T-helper 2 cell (primary cell): ENCODE measurements around the gene TXNDC16.
A peak's percentile ranks its signal among the peaks of the same experiment; 100 is the strongest.

ENCODE experiments used
- DNase-seq, 5 experiments: peaks; one replicate each; pipeline versions ENCODE4 v3.0.0 to v3.0.0-alpha.2; 2012 to 2022

Gene TXNDC16

DNA sequence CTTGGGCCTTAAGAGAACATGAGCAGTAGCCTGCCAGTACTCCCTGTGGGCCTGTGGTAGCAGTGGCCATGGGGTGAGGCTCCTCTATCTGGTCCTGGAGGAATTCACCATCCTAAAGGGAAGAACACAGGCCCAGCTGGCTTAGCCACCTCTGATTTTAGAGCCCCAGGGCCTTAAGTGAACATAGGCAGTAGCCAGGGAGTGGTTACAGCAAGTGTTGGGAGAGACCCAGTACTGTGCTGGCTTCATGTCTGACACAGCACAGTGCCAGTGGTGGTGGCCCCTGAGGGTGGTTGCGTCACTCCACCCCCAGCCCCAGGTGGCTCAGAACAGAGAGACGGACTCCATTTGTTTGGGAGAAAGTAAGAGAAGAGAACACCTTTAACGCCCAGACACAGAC lies 105.1 kb downstream of the TXNDC16 start:
- no peak for DNase-seq

DNA sequence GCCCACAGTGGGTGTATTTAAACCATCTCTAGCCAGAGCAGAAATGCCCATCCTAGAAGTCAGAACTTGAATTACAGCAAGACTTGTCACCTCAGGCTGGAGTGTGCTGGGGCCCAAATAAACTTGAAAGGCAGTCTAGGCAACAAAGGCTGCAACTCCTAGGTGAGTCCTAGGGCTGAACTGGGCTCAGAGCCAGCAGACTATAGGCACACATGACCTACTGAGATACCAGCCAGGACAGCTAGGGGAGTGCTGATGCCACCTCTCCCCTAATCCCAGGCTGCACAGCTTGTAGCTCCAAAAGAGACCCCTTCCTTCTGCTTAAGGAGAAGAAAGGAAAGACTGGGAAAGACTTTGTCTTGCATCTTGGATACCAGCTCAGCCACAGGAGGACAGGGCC lies 106.0 kb downstream of the TXNDC16 start:
- no peak for DNase-seq

DNA sequence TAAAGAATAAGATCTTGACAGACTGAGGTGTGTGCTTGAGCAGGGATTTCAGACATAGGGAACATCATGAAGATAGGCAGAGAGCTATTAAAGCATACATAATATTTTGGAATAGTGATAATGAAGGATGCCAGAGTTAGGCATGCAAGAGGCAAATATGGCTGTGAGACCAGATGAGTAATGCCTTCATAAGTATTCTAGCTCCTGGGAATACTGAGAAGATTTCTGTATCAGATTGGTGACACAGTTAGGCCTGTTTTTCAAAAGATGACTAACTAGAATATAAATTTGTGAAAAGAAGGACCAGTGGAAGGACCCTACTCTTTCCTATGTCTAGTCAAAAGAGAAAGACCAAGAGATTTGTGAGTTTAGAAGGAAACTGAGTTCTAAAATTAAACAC lies 108.8 kb downstream of the TXNDC16 start:
- no peak for DNase-seq

DNA sequence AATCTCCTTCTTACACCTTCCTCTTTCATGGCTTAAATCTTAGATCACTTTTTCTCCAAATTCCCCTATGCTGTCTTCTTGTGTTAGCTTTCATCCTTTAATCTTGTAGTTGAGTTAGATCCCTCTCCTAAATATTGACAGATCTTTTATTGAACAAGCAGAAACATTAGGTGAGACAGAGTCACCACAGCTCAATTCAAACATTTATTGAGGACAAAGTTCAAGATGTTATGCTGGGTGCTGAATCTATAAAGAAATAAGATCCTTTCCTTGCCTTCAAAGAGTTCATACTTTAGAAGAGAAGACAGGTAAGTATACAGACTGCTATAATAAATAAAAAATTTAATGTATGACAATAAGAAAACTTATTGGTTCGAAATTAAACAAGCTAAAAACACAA lies 109.7 kb downstream of the TXNDC16 start:
- DNase-seq = no peak

GRCh38 chr14:52442166-52442565 lies 110.1 kb downstream of the TXNDC16 start:
- no peak for DNase-seq

DNA sequence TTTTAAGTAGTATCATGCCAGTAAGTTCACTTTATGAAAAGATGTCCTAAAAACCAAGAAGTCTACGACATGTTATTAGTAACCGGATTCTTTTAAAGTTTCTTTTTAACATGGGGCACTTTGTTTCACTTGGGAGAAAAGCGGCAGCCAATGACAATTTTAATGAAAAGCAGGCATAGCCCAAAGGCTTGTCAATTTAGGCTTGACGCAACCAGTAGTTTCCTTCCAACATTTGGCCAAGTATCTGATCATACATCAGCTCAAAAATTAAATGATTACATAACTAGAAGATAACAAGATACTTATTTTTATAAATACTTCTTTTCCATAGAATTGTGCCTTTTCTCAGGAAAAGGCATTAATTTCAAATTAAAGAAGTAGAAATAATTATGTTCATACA lies 112.8 kb downstream of the TXNDC16 start:
- no peak for DNase-seq

DNA sequence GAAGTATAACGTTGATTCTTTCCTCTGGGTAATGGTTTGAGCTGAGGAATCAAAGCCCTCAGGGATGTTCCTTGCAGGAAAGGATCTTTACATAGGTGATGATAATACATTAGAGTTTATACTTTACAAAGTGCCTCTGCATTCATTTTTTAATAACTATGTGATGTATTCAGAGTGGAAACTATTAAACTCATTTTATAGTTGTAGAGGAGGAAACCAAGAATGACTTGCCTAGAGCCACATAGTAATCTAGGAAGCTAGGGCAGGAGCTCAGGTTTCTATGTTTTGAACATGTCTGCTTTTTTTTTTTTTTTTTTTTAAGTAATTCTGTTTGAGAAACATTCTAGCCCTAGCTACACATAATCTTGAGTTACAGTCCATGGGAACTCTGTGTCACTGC lies 117.3 kb downstream of the TXNDC16 start:
- no peak for DNase-seq

DNA sequence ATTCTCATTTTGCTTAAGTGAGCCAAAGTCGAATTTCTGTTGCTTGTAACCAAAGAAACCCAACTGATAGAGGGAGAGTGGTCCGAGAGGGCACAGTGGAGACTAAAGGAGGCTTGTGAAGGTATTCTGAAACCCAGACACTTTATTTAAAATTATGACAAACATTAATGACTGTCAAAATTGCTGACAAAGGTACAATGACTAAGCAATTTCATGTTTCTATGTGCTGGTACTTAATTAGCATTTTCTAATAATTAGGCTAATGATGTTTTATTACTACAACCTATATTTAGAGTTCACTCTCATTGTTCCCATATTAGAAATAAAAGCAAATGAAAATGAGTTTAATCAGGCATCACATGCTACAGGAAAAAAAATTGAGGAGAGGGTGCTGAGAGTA lies 121.8 kb downstream of the TXNDC16 start:
- no peak for DNase-seq

DNA sequence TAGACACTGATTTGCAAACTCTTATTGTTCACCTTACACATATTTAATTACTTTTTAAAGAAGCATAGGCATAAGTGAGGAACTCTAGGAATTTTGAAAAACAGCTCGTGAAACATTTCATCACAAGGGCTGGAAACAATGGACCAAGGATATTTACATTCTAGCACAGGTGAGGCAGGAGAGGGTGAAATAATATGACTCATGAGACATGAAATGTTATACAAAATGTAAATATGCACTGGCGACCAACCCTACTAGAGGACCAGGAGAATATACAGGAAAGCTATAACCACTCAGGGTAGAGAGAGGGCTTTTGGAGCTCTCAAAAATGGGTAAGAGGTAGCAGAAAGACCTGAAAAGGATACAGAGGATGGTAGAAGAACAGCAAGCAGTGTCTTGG lies 122.9 kb downstream of the TXNDC16 start:
- DNase-seq = no peak

DNA sequence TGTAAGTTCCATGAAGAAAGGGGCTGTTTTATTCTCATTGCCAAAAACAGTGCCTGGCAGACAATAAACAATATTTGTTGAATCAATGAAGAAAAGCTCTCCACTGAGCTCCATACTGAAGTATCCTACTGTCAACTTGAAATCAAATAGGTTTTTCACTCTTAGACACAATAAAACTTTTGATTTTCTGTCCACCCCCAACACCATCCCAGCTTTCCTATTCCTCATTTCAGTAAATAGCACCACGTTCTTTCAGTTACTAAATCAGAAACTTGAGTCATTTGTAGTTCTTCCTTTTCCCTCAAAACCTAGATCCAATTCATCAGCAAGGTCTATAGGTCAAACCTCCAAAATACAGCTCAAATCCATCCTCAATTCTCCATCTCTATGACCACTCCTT lies 124.8 kb downstream of the TXNDC16 start:
- DNase-seq = no peak

- peak in 1 of 5 experiments; percentile 38 for DNase-seq
Observed at GRCh38 chr14:52422650-52423356, 129.5 kb downstream of the TXNDC16 start.

GRCh38 chr14:52417139-52417538 lies 135.2 kb downstream of the TXNDC16 start:
- no peak for DNase-seq

- peak in 1 of 5 experiments; percentile 80 for DNase-seq
Observed at GRCh38 chr14:52413729-52414408, 138.4 kb downstream of the TXNDC16 start.

DNA sequence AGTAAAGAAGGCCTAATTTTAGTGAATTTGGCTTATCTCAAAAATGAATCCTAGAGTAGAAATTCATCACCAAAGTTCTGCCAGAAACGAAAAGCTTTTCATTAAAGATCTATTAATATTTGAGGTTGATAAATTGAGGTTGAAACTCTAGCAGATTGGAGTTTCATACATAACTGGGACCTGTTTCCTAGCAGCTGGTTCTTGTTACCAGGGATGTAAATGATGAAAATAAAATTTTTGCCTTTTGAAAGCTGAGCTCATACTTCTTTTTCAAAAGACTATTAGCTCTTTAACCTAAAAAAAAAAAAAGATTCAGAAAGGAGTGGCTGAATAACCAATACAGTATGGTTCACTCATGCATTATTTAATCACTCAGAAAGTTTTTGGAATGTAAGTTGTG lies 139.9 kb downstream of the TXNDC16 start:
- DNase-seq = no peak

DNA sequence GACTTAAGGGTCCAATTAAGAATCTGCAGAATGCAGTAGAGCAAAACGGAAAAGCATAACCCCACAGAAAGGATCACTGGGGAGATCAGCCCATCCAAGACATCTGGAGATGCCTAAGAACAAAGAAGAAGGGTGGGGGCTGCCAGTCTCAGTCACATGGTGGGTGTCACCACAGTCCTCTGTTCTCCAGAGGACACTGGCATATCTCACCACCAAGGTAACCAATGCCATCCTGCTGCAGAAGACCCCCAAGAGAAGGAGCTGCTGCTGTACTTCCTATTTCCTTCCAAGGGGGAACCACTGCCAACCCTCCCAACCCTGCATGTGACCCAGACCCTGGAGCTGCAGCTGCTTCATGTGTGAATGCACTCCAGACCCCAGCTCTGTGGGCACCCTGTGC lies 147.0 kb downstream of the TXNDC16 start:
- no peak for DNase-seq

- peak in 2 of 5 experiments; percentile 13 to 85 for DNase-seq
Observed at GRCh38 chr14:52402812-52403526, 149.3 kb downstream of the TXNDC16 start.

- peak in 2 of 5 experiments; percentile 51 to 88 for DNase-seq
Observed at GRCh38 chr14:52400846-52401245, 151.5 kb downstream of the TXNDC16 start.

DNA sequence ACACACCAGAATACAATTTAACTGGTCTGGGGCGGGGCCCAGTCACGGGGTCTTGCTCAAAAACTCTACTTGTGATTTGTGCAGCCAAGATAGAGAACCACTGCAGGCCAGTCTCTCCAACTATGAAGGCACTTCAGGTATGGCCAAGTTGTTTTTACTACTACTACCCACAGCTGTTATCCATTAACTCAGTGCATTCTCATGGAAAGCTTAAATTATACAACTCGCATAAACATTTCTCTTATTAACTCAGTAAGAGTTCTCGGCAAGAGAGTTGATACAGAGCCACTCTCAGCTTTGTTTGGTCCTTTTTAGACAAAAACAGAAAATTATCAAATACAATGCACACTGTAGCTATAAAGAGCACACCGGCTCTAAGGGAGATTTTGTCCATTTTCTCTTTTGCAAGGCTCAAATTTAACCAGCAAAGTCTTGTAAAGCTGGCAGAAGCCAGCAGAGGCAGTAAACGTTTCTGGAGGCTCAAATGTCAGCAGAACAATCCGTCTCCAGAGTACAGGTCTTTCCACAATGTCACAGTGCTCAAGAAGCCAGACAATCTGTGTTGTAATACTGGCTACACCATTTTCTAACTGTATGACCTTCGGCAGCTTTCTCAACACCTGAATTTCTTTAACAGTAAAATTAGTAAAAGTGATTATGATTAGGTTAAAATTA lies 152.2 kb downstream of the TXNDC16 start:
- peak in 1 of 5 experiments; percentile 44 for DNase-seq

GRCh38 chr14:52399104-52399503 lies 153.2 kb downstream of the TXNDC16 start:
- no peak for DNase-seq

DNA sequence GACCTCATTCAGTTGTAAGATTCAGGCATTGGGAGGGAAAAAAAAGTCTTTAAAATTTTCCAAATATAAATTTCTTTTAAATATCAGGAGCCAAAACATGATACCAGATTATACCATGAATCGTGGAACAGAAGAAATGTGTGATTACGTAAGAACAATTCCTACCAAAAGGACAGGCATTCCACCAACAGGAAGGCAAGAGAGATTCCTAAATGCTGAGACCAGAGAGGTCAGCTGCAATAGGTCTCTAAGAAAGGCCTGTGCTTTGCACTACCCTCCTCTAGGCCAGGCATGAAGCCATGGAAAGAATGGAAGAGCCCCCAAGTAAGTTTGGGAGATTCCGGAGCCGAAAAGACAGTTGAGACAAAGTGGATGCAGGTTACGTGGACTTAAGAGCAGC lies 154.5 kb downstream of the TXNDC16 start:
- no peak for DNase-seq

- no peak for DNase-seq
Observed at GRCh38 chr14:52395728-52396127, 156.6 kb downstream of the TXNDC16 start.

GRCh38 chr14:52391881-52392615 lies 160.3 kb downstream of the TXNDC16 start:
- DNase-seq = no peak
